ENCODE results near the gene SYNPO2L. TPM values are rescaled to one million over a fixed set of nuclear protein-coding genes. Genes with fewer than 3 reads are reported as not detected.

SYNPO2L gene
- total and polyA plus RNA-seq, 8 donors = 0.20 to 1.3 (median 0.79) TPM

DNA sequence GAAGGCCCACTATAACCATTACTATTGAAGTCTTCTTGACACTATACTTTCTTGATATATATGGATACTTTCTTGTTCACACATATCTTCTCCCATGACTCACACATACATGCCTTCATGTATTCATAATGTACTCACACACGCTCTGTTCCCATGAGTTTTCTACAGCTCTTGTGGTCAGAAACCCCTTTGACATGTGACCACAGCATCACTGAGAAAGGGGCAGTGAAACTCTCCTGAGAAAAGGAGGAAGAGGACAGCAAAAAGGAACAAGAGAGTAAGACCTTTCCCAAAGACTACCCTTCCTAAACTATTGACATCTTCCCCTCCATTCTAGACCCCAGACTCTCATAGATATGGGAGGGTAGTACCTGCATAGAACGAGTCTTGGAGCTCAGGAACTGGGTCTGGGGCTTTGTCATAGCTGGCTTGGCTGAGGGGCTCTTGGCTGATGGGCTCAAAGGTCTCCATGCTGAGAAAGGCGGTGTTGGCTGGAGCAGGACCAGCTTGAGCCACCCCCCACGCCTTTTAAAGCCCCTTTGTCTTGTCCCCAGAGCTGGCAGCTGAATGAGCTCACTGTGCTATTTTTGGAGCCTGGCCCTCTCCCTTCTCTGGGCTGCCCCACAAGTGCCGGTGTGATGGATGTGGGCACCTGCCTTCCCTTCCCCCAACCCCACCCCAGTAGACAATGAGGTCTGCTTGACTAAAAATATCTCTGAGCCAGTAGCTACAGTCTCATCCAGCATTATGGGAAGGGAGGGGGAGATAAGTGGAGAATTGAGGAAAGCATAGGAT lies 5.1 kb downstream of the SYNPO2L start:
- no peaks in the 10 kb centered on the region for H3K36me3 ChIP-seq
- DNase-seq = no peak
- TF ChIP-seq, protein P1, sequence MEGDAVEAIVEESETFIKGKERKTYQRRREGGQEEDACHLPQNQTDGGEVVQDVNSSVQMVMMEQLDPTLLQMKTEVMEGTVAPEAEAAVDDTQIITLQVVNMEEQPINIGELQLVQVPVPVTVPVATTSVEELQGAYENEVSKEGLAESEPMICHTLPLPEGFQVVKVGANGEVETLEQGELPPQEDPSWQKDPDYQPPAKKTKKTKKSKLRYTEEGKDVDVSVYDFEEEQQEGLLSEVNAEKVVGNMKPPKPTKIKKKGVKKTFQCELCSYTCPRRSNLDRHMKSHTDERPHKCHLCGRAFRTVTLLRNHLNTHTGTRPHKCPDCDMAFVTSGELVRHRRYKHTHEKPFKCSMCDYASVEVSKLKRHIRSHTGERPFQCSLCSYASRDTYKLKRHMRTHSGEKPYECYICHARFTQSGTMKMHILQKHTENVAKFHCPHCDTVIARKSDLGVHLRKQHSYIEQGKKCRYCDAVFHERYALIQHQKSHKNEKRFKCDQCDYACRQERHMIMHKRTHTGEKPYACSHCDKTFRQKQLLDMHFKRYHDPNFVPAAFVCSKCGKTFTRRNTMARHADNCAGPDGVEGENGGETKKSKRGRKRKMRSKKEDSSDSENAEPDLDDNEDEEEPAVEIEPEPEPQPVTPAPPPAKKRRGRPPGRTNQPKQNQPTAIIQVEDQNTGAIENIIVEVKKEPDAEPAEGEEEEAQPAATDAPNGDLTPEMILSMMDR (IDR thresholded peaks at IDR 0.05) = no peak
- H3K4me1 ChIP-seq = peaks cover 0 to 19% of the 10 kb centered on the region in 2 donors
- H3K4me3 ChIP-seq = no peak overlapping the region
- H3K27ac ChIP-seq = no peak overlapping the region
- no peaks in the 10 kb centered on the region for H3K9me3 ChIP-seq
- no peak for ATAC-seq
- intact Hi-C loops (cut with DNase I) = no loop called here
- peaks cover 0 to 9% of the 10 kb centered on the region in 2 donors for H3K27me3 ChIP-seq

DNA sequence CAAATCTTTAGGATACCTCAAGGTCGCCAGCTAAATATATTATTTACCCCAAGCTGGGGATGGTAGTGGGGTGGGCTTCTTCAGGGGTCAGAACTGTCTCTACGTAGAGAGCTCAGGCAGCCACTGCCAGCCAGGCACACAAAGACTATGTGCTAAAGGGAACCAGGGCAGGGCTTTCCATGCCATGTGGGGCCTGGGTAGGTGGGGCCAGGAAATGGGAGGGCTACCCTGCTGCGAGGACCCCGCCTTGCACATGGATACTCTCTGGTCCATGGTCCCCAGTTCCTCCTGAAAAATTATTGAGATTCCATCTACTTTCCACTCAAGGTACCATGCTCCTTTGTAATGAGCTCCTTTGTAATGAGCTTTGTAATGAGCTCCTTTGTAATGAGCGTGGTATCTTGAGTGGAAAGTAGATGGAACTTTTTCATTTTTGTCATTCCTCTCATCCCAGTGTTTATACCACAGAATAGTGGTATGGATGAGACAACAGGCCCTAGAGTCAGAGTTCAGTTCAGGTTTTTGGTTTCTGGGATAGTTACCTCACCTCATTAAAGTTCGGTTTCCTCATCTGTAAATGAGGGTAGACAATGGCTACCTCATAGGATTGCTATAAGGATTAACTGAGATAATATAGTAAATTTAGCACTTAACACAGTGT lies 5.8 kb downstream of the SYNPO2L start:
- TF ChIP-seq, protein P1 (IDR thresholded peaks at IDR 0.05) = no peak
- intact Hi-C loops (cut with DNase I) = loop anchor here in 1 of 2 donors (10.0 kb wide), 1 partner anchor 115 kb away; no protein-coding TSS in a partner anchor

DNA sequence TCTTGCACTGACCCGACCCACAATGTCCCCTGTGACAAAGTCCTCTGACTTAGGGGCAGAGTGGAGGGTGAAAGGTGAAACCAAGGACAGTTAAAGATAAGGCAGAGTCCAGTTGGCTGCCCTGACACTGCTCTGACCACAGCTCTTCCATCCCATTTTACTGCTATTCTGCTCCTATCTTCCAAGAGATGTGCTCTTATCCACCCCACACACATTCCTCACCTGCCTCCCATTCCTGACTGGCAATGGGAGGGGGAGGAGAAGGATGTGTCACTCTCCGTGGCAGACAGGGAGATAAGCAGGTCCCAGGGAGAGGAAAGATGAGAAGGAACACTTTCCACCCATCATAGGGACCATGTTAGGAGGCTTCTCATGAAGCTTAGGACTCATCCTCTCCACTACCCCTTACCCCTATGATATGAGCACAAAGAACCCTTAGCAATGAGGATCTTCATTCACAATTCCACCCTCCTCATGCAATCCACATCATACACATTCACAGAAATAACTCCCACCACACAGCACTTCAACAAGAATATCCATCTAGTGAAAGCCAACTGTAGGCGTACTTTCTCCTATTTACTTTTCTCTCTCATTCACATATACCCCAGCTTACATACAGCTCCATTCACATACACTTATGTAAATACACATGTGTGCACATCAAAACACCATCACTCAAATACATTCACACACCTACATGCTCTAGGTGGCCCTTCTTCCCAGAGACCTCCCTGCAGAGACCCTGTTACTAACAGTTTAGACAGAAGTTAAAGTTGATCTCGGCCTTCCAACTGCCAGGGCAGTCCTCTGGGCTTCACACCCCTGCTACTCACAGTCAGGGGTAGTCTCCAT lies 6.6 kb downstream of the SYNPO2L start:
- H3K27ac ChIP-seq = no peak overlapping the region
- no peak for ATAC-seq

More for the DNA sequence above, 5.8 kb downstream of the SYNPO2L start:
- H3K9me3 ChIP-seq = no peaks in the 10 kb centered on the region
- H3K27ac ChIP-seq = no peak overlapping the region
- H3K4me1 ChIP-seq = peaks cover 0 to 19% of the 10 kb centered on the region in 2 donors
- DNase-seq (no peak), ATAC-seq (no peak)
- H3K27me3 ChIP-seq = peaks cover 0 to 9% of the 10 kb centered on the region in 2 donors
- H3K36me3 ChIP-seq = no peaks in the 10 kb centered on the region
- H3K4me3 ChIP-seq = no peak overlapping the region

DNA sequence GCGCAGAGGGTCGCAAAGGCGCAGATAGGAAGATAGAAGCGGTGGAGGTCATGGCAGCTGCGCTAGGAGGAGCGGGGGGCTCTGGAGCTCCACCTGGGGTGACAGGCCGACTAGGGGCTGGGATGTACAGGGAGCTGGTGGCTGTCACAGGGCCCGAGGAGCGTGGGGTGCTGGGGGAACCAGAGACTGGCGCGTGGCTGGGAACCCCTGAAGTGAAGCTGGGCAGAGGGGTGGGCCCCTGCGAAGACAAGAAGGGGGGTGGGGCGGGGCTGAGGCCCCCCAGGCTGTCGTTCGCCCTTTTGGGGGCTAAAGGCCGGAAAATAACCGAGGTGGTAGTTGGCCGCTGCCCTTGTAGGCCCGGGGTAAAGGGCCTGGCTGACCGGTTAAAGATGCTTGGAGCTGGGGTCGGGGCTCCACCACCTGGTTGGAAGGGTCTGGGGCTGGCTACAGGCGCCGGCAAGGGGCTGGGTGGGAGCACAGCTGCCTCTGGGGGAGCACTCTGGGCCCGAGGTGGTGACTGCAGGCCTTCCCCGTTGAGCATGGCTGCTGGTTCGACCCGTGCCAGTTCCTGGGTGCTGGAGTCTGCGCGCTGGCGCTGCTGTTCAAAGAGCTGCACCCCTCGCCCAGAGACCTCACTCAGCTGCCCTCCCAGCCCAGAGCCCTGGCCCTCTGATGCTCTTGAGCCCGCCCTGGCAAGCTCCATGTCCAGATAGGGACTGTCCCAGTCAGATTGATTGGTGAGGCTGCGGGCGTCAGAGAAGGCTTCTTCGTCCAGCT lies 7.8 kb downstream of the SYNPO2L start:
- H3K36me3 ChIP-seq = no peaks in the 10 kb centered on the region
- no peak for DNase-seq
- peak overlapping the region in 1 of 2 donors; percentile 28 for H3K27ac ChIP-seq
- peak; percentile 3 for ATAC-seq
- intact Hi-C loops (cut with DNase I) = loop anchor here in 1 of 2 donors (10.0 kb wide), 1 partner anchor 113 kb away; no protein-coding TSS in a partner anchor
- no peaks in the 10 kb centered on the region for H3K9me3 ChIP-seq
- peaks cover 0 to 25% of the 10 kb centered on the region in 2 donors for H3K4me1 ChIP-seq
- TF ChIP-seq, protein P1 (IDR thresholded peaks at IDR 0.05) = no peak
- H3K4me3 ChIP-seq = peak overlapping the region; percentile 54 to 72
- H3K27me3 ChIP-seq = peaks cover 0 to 9% of the 10 kb centered on the region in 2 donors

More for the DNA sequence above, 6.6 kb downstream of the SYNPO2L start:
- Histone ChIP-seq H3K4me3 (no peak overlapping the region), H3K9me3 (no peaks in the 10 kb centered on the region), H3K27me3 (peaks cover 0 to 9% of the 10 kb centered on the region in 2 donors), H3K4me1 (peaks cover 0 to 19% of the 10 kb centered on the region in 2 donors), H3K36me3 (no peaks in the 10 kb centered on the region)
- intact Hi-C loops (cut with DNase I) = loop anchor here in 1 of 2 donors (10.0 kb wide), 1 partner anchor 114 kb away; no protein-coding TSS in a partner anchor
- TF ChIP-seq, protein P1 (IDR thresholded peaks at IDR 0.05) = no peak
- no peak for DNase-seq
